HEK293 (cell line): ENCODE data around the gene NOX5.

Experiments used
- CTCF ChIA-PET: fragments of 350-600 bp; formaldehyde crosslinking; extraction: SDS; loops from one replicate; lab custom pipeline; 2021; ENCODE audit warnings: antibody characterized with exemption; lab: Yijun Ruan, JAX
- POLR2A ChIA-PET: fragments of 300-600 bp; formaldehyde crosslinking; extraction: SDS; loops from one replicate; lab custom pipeline; 2020; ENCODE audit warnings: antibody characterized with exemption, inconsistent platforms; lab: Yijun Ruan, JAX
- H3K27ac ChIP-seq: fragments of 200-500 bp; sonication (Bioruptor generic); 2 replicates; pipeline ENCODE4 v1.5.1; 2014; ENCODE audit warnings: low read depth, low read length, control low read depth, inconsistent platforms; ENCODE audit errors: extremely low read depth
- H3K36me3 ChIP-seq, 2 experiments: fragments of 200-500 bp in 1 of 2; sonication (Bioruptor generic) in 1 of 2; 1 replicate in 1 of 2; 2 replicates in 1 of 2; pipeline ENCODE4 v1.5.1; 2014 to 2017; ENCODE audit warnings: inconsistent platforms in 2 of 2, low read length in 2 of 2; ENCODE audit not compliant: control insufficient read depth in 2 of 2, insufficient read depth in 1 of 2
- H3K4me1 ChIP-seq: fragments of 200-500 bp; sonication (Bioruptor generic); 2 replicates; pipeline ENCODE4 v1.5.1; 2014; ENCODE audit warnings: mild to moderate bottlenecking, low read length, inconsistent platforms; ENCODE audit not compliant: control insufficient read depth, insufficient read depth
- H3K4me3 ChIP-seq: 2 replicates; pipeline ENCODE4 v1.5.1; 2011; ENCODE audit warnings: low read depth, mild to moderate bottlenecking, control low read depth, low read length, moderate library complexity
- H3K9me3 ChIP-seq: fragments of 200-500 bp; sonication (Bioruptor generic); 2 replicates; pipeline ENCODE4 v1.5.1; 2014; ENCODE audit warnings: low read depth, low read length, inconsistent platforms; ENCODE audit not compliant: control insufficient read depth, insufficient read depth
- ATF2 ChIP-seq: fragments of 450-650 bp; formaldehyde crosslinking; IDR thresholded peaks from 2 replicates; pipeline ENCODE4 v1.5.1; 2016; ENCODE audit warnings: missing biosample characterization, missing genetic modification characterization, low read depth
- BCL6B ChIP-seq: fragments of 450-650 bp; formaldehyde crosslinking; IDR thresholded peaks from 2 replicates; pipeline ENCODE4 v1.5.1; 2017; ENCODE audit warnings: missing biosample characterization, missing genetic modification characterization
- FEZF1 ChIP-seq: fragments of 450-650 bp; formaldehyde crosslinking; IDR thresholded peaks from 2 replicates; pipeline ENCODE4 v1.5.1; 2016; ENCODE audit warnings: missing biosample characterization, missing genetic modification characterization
- KLF17 ChIP-seq: fragments of 450-650 bp; formaldehyde crosslinking; IDR thresholded peaks from 2 replicates; pipeline ENCODE4 v1.5.1; 2016; ENCODE audit warnings: missing biosample characterization, missing genetic modification characterization
- PRDM4 ChIP-seq: fragments of 450-650 bp; formaldehyde crosslinking; IDR thresholded peaks from 2 replicates; pipeline ENCODE4 v1.5.1; 2017; ENCODE audit warnings: missing biosample characterization, missing genetic modification characterization
- SCRT2 ChIP-seq: fragments of 450-650 bp; formaldehyde crosslinking; IDR thresholded peaks from 2 replicates; pipeline ENCODE4 v1.5.1; 2016; ENCODE audit warnings: missing biosample characterization, missing genetic modification characterization
- TSHZ1 ChIP-seq: fragments of 450-650 bp; formaldehyde crosslinking; IDR thresholded peaks from 2 replicates; pipeline ENCODE4 v1.5.1; 2016; ENCODE audit warnings: missing biosample characterization, missing genetic modification characterization, borderline replicate concordance
- WT1 ChIP-seq: fragments of 450-650 bp; formaldehyde crosslinking; IDR thresholded peaks from 2 replicates; pipeline ENCODE4 v1.5.1; 2016; ENCODE audit warnings: missing biosample characterization, missing genetic modification characterization
- ZBTB20 ChIP-seq: fragments of 450-650 bp; formaldehyde crosslinking; IDR thresholded peaks from 2 replicates; pipeline ENCODE4 v1.5.1; 2016; ENCODE audit warnings: missing biosample characterization, missing genetic modification characterization
- ZNF148 ChIP-seq: fragments of 450-650 bp; formaldehyde crosslinking; IDR thresholded peaks from 2 replicates; pipeline ENCODE4 v1.5.0; 2017; ENCODE audit warnings: missing biosample characterization, missing genetic modification characterization, borderline replicate concordance
- ZNF155 ChIP-seq: fragments of 450-650 bp; formaldehyde crosslinking; IDR thresholded peaks from 2 replicates; pipeline ENCODE4 v1.5.1; 2016; ENCODE audit warnings: missing biosample characterization, missing genetic modification characterization
- ZNF16 ChIP-seq: fragments of 450-650 bp; formaldehyde crosslinking; IDR thresholded peaks from 2 replicates; pipeline ENCODE4 v1.5.1; 2016; ENCODE audit warnings: low read depth, missing biosample characterization, missing genetic modification characterization
- ZNF169 ChIP-seq: fragments of 450-650 bp; formaldehyde crosslinking; IDR thresholded peaks from 2 replicates; pipeline ENCODE4 v1.5.1; 2016; ENCODE audit warnings: missing biosample characterization, missing genetic modification characterization
- ZNF175 ChIP-seq: fragments of 450-650 bp; formaldehyde crosslinking; IDR thresholded peaks from 2 replicates; pipeline ENCODE4 v1.5.1; 2016; ENCODE audit warnings: missing biosample characterization, missing genetic modification characterization
- ZNF350 ChIP-seq: fragments of 450-650 bp; formaldehyde crosslinking; IDR thresholded peaks from 2 replicates; pipeline ENCODE4 v1.5.0; 2017; ENCODE audit warnings: missing biosample characterization, mild to moderate bottlenecking, missing genetic modification characterization
- ZNF660 ChIP-seq: fragments of 450-650 bp; IDR thresholded peaks from 2 replicates; pipeline ENCODE4 v1.5.1; 2018; ENCODE audit warnings: missing biosample characterization, mild to moderate bottlenecking, missing genetic modification characterization
- ZNF785 ChIP-seq: fragments of 450-650 bp; formaldehyde crosslinking; IDR thresholded peaks from 2 replicates; pipeline ENCODE4 v1.5.1; 2016; ENCODE audit warnings: missing biosample characterization, missing genetic modification characterization
- ZNF837 ChIP-seq: fragments of 450-650 bp; formaldehyde crosslinking; IDR thresholded peaks from 2 replicates; pipeline ENCODE4 v1.5.1; 2016; ENCODE audit warnings: missing biosample characterization, missing genetic modification characterization
- ZNF843 ChIP-seq: fragments of 450-650 bp; formaldehyde crosslinking; IDR thresholded peaks from 2 replicates; pipeline ENCODE4 v1.5.1; 2016; ENCODE audit warnings: missing biosample characterization, missing genetic modification characterization
- ZSCAN16 ChIP-seq: fragments of 450-650 bp; formaldehyde crosslinking; IDR thresholded peaks from 2 replicates; pipeline ENCODE4 v1.5.1; 2016; ENCODE audit warnings: missing biosample characterization, missing genetic modification characterization
- ZSCAN4 ChIP-seq: fragments of 450-650 bp; formaldehyde crosslinking; IDR thresholded peaks from 2 replicates; pipeline ENCODE4 v1.5.1; 2017; ENCODE audit warnings: missing biosample characterization, missing genetic modification characterization

The NOX5 gene

GRCh38 chr15:69087366-69087976, 73.0 kb downstream of the NOX5 start (continued):
- TF ChIP-seq ZSCAN4 (tag by site-specific recombination) (no peak), WT1 (tag by site-specific recombination) (peak; percentile 83), ATF2 (tag by site-specific recombination) (no peak), ZNF16 (tag by site-specific recombination) (no peak), TSHZ1 (tag by site-specific recombination) (no peak), ZNF843 (tag by site-specific recombination) (no peak), ZNF660 (no peak)

- no peak overlapping the region for H3K4me3 ChIP-seq
- CTCF ChIA-PET, result no interaction called here
- no peak for TF ChIP-seq ZNF148 (tag by site-specific recombination)
- peak; percentile 89 for TF ChIP-seq SCRT2
- no peak for TF ChIP-seq ZNF155
- no peak for TF ChIP-seq ZSCAN16
- TF ChIP-seq FEZF1 (tag by site-specific recombination), result 0 out of 2 replicates have a peak, but pooled peaks have one; percentile 7
- no peak for TF ChIP-seq ZNF169
- TF ChIP-seq ZNF837 (tag by site-specific recombination), result no peak
- no peak for TF ChIP-seq PRDM4 (tag by site-specific recombination)
- TF ChIP-seq ZNF175, result no peak
- TF ChIP-seq ZNF785 (tag by site-specific recombination), result no peak
- no peak for TF ChIP-seq BCL6B (tag by site-specific recombination)
- TF ChIP-seq ZNF350, result no peak
- TF ChIP-seq ZBTB20 (tag by site-specific recombination), result peak; percentile 65
- no peak for TF ChIP-seq KLF17 (tag by site-specific recombination)
Observed at GRCh38 chr15:69088300-69088965, 73.9 kb downstream of the NOX5 start.

More at GRCh38 chr15:69088300-69088965, 73.9 kb downstream of the NOX5 start:
- Histone ChIP-seq H3K36me3 (no peaks in the 10 kb centered on the region), H3K9me3 (no peaks in the 10 kb centered on the region), H3K4me1 (peaks cover 30% of the 10 kb centered on the region), H3K27ac (no peak overlapping the region; the same call in 1 of the 2 replicates)
- POLR2A ChIA-PET, result interaction anchor here (1.9 kb wide), 1 partner anchor 13 kb away, joined by 5 read pairs; no protein-coding TSS in a partner anchor
